Posterior vena cava (tissue), 2 donors: ENCODE data around the gene CHRND. TPM values are rescaled to one million over a fixed set of nuclear protein-coding genes. Genes with fewer than 3 reads are reported as not detected.

Source experiments
- DNase-seq: peaks from one replicate; pipeline ENCODE4 v3.0.0-alpha.2; 2020; ENCODE audit warnings: low spot score
- intact Hi-C, 2 donors: fragments of 100-400 bp; cut with DNase I; formaldehyde crosslinking; loops; one replicate each; pipeline versions ENCODE4 v1.14.1 to v1.14.2; 2022 to 2023
- total RNA-seq, 2 donors: library from RNA; stranded (reverse); fragmentation: NEBNext Ultra II Directional; extraction: Animal tissue kit (Norgen Biotek cat#: 25700); gene quantifications; one replicate each; pipeline ENCODE4 v1.2.1, GENCODE V29; 2021
- donor health status: DM: yes; HTN: yes; CAD: no.
- donor health status: DM: yes; HTN: yes; CAD: no.

Gene CHRND
- total RNA-seq, 2 donors from 2014 or later: not detected

DNA sequence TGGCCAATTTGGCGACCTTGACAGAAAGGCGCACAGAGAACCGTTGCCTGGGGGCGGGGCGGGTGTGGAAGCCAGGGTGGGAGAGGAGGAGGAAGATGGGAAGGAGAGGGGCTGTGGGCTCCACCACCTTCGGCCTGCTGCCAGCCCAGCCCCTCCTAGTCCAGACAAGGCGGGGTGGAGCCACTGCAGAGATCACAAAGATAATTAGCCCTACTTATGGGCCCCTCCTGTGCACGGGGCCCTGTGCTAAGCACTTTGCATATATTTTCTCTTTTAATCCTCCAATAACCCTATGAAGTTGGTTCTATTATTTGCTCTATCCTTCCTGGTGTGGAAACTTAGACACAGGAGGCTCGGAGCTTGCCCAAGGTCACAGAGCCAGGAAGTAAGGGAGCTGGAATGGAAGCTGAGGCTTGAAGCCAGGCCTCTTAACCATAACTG, 24.6 kb upstream of the CHRND start:
- intact Hi-C loops: no loop called here
- DNase-seq: no peak

DNA sequence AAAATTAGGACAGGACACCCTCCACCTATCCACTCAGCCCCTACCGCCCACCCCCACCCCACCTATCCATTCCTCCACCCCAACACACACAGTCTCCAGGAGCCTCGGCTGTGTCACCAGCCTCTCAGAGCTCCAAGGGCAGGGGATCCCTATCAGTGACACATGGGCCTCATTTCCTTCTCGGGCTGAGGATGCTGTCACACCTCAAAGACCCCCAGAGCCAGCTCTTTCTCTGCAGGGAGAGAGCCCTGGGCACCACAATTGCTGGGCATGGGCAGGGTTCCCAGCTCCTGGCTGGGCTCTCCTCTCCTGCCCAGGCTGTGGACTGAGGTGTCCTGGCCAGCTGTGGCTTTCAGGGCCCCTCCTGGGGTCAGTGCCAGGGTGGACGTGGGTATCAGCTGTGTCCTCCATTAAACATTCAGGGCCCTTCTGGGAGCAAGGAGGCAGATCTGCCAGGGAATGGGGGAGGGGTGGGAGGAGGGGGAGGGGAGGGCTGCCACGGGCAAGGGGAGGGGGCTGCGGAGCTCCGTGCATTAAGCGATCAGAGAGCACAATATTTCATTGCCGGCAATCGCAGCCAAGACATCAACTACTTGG, 24.1 kb upstream of the CHRND start:
- DNase-seq: no peak
- intact Hi-C loops: no loop called here

DNA sequence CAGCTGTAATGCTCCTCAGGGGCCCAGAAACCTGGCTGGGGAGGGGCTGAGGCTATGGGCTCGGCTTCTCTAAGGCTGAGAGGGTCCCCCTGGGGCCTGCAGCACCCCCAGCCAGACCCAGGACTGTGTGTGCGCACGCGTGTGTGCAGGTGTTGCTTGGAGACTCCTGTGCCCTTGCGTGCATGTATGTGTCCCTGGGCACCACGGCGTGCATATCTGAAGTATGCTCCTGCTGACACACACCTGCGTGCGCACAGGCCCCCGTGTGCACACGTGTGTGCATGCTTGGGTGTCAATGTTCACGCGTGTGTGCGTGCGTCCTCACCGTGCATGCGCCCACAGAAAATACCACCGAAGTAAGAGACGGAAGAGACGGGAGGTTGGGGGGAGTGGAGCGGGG, 23.4 kb upstream of the CHRND start:
- DNase-seq: no peak
- intact Hi-C loops: no loop called here

DNA sequence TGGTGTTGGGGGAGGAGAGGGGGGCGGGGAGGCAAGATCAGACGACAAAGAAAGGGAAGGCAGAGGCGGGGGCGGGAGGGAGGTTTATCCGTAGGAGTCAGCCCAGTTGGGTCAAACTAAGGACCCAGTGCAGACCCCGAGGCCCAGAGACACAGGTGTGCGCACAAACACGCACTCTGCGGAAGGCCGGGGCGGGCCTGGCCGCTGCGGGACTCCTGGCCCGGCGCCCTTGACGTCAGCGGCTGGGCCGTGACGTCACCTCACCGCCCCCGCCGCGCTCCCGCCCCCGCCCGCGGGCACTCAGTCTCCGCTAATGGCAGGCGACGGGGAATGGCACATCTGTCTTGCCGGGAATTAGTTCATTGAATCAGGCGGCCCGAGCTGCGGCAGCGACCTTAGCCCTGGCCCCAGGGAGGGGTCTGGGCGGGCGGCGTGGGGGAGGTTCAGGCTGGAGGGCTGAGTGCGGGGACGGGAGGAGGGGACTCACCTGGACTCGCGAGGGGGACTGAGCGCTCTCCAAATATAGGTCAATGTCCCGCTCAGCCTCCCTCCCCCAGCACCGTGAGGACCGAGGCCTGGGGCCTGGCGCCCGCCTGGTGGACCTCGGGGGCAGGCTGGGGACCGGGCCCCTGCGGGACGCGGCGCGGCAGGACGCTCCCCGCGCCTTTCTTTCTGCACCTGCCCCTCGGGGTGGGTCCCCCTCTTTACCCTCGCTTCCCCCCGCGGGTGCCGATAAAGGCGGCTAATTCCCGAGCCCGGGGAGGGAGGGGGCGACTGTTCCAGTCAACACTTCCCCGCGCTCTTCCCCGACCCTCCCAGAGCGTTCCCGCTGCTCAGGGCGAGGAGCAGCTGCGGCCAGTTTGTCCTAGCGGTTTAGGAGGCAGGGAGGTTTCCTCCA, 22.8 kb upstream of the CHRND start:
- intact Hi-C loops: no loop called here

DNA sequence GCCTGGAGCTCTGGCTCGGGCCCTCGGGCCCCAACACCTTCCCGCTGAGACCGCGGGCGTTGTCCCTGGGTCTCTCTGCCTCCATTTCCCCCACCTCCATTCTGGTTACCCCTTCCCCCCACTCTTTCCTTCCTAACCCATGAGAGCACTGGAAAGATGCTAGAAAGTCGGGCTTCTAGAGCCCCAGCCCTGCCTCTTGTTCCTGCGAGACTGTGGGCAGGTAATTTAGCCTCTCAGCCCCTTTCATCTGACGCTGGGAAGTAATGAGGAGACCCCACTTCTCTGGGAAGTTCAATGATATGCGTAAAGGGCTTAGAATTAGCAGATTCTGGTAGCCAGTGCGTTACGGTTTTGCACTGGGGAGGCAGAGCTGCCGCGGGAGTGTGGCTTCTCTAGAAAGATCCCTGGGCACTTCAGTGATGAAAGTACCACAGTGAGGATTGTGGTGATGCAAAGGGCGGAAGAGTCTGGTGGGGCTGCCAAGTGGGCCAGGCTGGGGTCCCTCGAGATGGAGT, 22.1 kb upstream of the CHRND start:
- intact Hi-C loops: no loop called here
- no peak for DNase-seq

More for the DNA sequence above, 22.8 kb upstream of the CHRND start:
- DNase-seq: no peak

DNA sequence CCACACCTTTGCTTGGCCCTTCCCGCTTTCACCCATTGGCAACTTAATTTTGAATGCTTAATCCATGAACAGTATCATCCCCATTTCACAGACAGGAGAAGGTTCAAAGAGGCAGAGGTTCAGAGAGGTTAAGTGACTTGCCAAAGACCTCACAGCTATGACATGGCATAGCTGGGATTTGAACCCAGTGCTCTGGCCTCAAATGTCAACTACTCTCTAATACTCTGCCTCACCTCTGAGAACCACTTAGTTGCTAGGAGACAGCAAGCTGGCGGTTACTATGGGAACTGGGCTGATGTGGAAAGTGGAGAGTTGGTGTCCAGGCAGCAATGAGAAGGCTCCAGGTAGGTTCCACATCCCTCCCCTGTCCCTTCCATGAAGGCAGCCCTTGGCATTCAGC, 21.5 kb upstream of the CHRND start:
- intact Hi-C loops: no loop called here
- no peak for DNase-seq

DNA sequence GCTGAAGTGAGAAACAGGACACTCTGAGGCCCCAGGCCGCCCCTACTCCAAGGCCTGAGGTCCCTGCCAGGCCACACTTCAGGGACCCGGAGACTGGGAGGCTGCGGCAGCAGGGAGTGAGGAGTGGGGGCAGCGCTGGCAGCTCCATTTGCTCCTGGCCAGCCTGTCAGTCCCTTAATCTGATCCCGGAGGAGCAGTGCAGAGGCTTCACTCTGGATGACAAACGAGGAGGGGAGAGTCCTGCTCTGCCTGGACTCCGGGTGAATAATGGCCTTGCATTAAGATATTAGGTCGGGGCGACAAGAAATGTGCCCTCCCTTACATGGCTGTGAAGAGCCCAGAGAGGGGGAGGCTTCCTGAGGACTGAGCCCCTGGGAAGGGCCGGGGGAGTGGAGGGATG, 20.1 kb upstream of the CHRND start:
- DNase-seq: no peak
- intact Hi-C loops: no loop called here

DNA sequence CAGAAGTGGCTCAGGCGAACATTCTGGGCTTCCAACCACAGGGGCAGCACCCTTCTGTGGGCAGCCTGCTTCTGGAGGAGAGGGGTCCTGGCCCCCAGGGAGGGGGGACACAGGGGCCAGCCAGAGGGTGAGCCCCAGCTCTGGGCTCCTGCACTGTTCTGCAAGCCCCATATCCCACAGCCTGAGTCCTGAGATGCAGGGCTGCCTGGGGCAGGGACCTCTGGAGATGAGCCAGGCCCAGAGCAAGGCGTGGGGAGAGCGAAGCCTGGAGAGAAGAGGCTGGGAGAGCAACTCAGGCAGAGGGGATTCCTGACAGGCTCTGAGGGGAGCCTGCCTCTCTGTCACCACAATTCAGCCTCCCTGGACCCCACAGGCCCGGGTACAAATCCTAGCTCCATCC, 19.3 kb upstream of the CHRND start:
- intact Hi-C loops: no loop called here
- DNase-seq: no peak

DNA sequence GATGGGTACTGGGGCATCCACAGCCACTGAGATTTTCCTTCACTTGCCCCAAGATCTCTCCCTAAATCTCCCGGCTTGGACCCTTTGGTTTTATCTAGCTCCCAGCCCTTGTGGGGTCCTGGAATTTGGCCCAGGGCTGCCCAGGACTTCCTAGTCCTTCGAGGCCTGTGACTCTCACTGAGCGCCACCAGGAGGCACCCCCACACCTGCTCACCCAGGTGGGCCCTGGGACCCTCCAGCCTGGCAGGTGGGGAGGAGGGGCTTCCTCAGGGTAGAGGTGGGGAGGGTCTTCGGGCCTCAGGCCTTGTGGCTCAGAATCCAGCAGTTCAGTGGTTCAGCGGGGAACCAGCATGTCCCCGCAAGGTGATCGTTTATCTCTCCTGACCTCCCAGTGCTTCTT, 17.7 kb upstream of the CHRND start:
- intact Hi-C loops: no loop called here
- no peak for DNase-seq

DNA sequence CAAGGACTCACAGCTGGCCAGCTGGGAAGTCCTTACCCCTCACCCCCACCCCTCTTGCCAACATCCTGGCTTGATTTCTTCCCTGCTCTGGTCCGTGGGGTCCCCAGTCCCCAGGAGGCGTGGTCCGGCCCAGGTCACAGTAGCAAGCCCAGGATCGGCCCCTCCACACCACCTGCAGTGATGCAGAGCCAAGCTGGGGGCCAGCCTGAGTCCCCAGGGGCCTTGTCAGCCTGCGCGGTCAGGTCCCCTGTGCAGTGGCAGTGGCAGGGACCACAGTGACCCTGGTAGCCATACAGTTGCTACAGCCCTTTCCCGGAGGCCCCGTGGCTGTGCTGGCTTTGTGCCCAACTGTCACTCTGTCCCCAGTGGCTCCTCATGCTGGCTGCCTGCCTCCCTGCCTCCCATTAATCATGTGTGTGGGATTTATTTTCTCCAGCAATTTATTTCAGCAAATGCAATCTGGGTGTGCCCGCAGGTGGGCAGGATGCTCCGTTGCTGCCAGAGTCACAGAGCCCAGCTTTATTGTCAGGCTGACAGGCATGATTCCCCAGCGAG, 14.5 kb upstream of the CHRND start:
- intact Hi-C loops: no loop called here
- no peak for DNase-seq

DNA sequence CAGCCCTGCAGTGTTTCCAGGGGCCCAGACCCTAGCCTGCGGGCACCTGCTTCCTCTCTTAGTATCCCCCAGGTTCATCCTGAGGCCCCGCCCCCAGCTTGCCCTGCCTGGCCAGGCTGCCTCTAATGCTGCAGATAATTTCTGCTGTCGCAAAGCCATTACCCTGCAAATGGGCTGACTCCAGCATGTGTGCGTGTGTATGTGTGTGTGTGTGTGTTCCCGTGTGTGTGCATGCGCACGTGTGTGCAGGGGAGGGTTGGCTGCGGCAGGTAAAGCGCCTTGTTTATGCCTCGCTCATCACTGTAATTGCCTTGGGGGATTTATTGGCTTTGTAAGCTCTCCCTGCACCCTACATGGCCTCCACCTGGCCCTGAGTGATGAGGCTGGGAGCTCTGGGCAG, 13.4 kb upstream of the CHRND start:
- no peak for DNase-seq
- intact Hi-C loops: no loop called here

DNA sequence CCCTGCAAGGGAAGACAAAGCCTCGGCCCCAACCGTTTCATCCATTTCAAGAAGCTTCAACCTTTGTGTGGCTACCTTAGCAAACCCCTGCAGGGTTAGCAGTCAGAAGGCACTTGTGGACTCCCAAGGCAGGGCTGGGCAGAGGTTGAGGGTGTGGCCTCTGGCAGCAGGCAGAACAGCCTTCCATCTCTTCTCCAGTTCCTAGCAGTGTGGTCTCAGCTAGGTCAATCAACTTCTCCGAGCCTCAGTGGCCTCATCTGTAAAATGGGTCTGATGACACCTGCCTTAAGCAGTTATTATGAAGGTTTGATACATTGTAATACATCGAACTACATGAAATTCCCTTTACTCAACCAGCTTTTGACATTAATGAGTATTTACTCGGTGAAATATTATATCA, 12.6 kb upstream of the CHRND start:
- intact Hi-C loops: no loop called here
- DNase-seq: no peak

DNA sequence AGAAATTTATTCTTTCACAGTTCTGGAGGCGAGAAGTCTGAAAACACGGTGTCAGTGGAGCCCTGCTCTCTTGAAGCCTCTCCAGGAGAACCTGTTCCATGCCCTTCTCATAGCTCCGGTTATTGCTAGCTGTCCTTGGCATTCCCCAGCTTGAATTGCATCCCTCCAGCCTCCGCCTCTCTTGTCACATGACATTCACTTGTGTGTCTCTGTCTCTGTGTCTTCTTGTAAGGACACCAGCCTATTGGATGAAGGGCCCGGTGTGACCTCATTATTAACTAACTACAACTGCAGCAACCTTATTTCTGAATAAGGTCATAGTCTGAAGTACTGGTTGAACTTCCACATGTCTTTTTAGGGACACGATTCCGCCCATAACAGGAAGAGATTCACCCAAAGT, 10.3 kb upstream of the CHRND start:
- DNase-seq: no peak
- intact Hi-C loops: no loop called here

DNA sequence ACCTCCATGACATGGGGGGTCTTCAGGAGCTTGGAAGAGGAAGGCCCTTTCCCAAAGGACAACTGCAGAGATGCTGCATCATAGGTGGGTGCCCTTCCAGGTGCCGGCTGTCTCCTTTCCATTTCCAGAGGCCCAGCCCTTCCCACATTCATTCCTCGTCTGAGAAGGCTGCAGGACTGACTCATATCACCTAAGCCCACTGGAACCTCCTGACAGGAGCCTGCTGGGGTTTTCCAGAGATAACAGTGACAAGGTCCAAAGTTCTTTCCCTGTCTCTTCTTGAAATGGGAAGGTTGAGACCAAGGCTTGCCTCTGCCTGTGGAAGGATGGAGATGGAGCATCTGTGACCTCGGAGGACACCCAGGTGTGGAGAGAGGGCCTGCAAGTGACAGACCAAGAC, 9.4 kb upstream of the CHRND start:
- no peak for DNase-seq
- intact Hi-C loops: no loop called here

DNA sequence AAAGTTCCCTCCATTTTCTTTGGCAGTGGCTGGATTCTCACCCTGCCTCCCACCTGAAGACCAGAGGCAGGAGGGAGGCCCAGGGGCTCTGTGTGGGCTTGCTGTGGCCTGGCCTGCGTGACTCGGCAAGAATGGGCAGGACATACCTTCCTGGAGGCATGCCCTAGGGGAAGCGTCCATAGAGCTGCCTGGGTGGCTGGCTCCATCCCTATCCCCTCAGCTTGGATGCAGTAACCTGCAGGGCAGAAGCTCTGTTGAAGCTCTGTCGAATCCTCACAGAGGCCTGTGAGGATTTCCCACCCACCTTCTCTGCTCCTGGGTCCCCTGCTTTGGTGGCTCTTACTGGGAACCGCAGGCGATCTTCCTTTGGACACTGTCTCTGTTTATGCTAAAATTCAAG, 7.1 kb upstream of the CHRND start:
- intact Hi-C loops: no loop called here

DNA sequence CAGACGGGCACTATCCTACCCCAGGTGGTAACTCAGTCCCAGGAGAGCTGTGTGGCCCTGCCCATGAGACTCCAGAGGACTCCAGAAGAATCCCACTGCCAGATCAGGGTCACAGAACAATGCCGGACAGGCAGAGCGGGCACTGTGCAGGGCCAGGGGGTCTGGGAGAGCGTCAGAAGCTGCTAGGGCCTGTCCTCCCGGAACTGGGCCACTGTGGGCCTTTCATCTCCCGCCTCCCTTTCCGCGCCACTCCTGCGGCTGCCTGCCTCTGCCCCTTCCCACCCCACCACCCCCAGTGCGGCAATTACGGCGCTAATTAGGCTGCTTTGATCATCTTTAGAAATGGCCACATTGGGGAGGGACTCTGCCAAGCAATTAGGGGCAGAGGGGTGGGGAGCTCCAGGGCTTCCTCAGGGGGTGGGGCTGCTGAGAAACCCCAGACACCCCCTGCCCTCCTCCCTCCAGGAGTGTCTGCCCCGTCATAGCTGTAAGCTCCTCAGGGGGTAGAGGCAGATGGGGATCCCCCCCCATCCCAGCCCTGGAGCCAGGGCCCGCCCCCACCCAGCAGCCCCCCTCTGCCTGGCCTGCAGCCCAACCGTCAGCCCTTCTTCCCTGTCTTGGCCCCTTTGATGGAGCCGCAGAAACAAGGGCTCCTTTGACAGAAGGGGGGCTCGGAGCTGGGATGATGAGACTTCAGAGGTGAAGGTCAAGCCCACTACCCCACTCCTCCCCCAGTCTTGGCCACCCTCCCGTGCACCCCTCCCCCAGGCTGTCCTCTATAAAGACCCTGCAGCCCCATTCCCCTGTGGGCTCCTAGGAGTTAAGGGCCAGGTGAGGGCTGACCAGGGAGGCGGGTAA, 6.2 kb upstream of the CHRND start, which contains the start of gene PRSS56:
Gene PRSS56, plus strand, starts transcription at position 808 of the 858 bp plus-strand sequence. CDS start 211 bp downstream, outside the sequence.
- DNase-seq: no peak

More for the DNA sequence above, 7.1 kb upstream of the CHRND start:
- DNase-seq: no peak

DNA sequence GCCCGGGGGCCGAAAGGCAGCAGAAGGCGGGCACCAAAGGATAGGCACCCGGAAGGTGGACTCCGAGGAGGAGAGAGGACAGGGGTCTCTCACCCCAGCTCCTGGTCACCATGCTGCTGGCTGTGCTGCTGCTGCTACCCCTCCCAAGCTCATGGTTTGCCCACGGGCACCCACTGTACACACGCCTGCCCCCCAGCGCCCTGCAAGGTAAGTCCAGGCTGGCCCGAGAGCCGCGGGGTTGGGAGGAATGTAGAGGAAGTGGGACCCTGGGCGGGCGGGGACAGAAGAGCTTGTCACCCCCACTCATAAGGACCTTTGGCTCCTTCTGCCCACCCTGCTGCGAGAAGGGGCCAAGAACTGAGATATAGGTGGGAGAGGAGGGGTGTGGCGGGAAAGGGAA, 5.5 kb upstream of the CHRND start:
- intact Hi-C loops: loop anchor here in 1 of 2 donors (10.0 kb wide), 2 partner anchors 76 to 606 kb away; no protein-coding TSS in a partner anchor
- no peak for DNase-seq

More for the DNA sequence above, 6.2 kb upstream of the CHRND start, which contains the start of gene PRSS56:
- intact Hi-C loops: loop anchor here in 1 of 2 donors (10.0 kb wide), 2 partner anchors 75 to 605 kb away; no protein-coding TSS in a partner anchor

DNA sequence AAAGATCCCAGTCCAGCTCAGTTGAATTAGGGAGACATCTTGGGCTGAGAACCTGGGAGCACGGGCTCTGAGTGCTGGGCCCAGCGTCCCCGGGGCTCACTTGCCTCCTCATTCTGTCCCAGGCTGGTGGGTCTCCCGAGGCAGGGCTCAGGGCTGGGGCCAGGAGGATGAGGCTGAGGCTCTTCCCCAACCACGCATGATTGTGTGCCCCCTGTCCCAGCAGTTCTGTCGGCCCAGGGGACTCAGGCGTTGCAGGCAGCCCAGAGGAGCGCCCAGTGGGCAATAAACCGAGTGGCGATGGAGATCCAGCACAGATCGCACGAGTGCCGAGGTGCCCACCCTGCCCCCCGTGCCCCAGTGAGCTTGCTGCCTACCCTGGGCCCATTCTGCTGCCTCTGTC, 4.9 kb upstream of the CHRND start:
- DNase-seq: no peak
- intact Hi-C loops: loop anchor here in 1 of 2 donors (10.0 kb wide), 2 partner anchors 76 to 606 kb away; no protein-coding TSS in a partner anchor
